ENCODE results near the gene TKT.

DNA sequence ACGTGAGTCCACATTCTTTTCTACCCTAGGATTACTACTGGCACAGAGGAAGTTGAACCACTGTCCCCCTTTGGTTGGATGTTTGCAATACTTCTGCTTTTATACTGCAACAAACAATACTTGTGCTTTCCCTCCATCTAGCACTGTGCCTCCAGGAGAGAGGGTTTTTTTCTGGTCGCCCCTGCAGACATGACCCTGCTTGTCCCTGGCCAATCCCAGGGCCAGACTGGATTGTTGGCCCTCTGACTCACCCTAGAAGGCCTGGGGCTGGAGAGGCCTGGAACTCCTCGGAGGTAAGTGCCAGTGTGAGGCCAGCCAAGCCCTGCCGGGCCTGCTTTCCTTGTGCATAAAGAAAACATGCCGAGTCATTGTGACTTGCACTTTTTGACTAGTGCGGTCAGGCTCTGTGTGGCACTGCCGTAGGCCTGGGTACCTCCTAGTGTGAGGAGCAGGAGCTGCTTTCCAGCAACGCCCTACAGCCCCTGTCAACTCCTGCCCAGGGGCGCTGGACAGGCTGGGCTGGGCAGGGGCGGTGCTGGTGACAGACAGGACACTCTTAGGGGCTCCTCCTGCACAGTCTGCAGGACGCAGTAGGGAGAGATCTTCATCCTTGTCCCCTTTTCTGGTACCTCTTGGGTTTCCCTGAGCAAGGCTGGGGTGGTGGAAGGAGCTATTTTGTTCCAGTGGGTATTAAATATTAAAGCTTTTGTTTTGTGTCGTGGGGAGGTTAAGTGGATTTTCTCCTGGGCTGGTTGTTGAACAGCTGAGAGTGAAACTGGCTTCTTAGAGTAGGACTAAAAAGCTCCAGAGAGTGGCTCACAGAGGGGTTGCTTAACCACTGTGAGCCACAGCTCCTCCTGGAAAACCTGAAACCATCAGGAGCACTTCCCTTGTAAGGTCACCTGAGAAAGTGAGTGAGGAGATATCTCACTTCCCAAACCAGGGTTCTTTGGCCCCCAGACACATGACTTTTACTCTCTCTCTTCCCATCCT, 14.4 kb upstream of the TKT start:
- TF ChIP-seq, protein P1, sequence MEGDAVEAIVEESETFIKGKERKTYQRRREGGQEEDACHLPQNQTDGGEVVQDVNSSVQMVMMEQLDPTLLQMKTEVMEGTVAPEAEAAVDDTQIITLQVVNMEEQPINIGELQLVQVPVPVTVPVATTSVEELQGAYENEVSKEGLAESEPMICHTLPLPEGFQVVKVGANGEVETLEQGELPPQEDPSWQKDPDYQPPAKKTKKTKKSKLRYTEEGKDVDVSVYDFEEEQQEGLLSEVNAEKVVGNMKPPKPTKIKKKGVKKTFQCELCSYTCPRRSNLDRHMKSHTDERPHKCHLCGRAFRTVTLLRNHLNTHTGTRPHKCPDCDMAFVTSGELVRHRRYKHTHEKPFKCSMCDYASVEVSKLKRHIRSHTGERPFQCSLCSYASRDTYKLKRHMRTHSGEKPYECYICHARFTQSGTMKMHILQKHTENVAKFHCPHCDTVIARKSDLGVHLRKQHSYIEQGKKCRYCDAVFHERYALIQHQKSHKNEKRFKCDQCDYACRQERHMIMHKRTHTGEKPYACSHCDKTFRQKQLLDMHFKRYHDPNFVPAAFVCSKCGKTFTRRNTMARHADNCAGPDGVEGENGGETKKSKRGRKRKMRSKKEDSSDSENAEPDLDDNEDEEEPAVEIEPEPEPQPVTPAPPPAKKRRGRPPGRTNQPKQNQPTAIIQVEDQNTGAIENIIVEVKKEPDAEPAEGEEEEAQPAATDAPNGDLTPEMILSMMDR (IDR thresholded peaks at IDR 0.05) = no peak
- no peak for TF ChIP-seq POLR2A (IDR thresholded peaks at IDR 0.05)
- TF ChIP-seq POLR2AphosphoS5 (IDR thresholded peaks at IDR 0.05; ENCODE audit: insufficient read depth in 1 of 2, low read depth in 1 of 2) = peak; percentile 84 to 88

Measured in vagina (tissue), 2 donors.